ENCODE results near the gene STX8.

The STX8 gene

DNA sequence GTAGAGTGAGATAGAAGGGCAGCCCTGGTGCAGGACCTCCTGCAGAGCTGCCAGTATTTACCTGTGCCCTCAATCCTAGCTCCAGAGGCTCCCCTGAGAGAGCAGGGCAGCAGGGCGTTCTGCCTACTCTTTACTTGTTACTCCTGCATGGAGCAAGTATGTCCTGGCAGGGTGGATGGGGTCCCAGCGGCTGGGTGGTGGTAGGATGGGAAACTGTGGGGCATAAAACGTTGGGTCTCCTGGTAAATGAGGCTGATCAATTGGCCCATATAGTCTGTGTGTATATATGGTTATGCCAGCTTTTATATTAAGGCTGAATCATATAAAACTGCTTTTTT, 362.3 kb downstream of the STX8 start:
- no peak for DNase-seq

DNA sequence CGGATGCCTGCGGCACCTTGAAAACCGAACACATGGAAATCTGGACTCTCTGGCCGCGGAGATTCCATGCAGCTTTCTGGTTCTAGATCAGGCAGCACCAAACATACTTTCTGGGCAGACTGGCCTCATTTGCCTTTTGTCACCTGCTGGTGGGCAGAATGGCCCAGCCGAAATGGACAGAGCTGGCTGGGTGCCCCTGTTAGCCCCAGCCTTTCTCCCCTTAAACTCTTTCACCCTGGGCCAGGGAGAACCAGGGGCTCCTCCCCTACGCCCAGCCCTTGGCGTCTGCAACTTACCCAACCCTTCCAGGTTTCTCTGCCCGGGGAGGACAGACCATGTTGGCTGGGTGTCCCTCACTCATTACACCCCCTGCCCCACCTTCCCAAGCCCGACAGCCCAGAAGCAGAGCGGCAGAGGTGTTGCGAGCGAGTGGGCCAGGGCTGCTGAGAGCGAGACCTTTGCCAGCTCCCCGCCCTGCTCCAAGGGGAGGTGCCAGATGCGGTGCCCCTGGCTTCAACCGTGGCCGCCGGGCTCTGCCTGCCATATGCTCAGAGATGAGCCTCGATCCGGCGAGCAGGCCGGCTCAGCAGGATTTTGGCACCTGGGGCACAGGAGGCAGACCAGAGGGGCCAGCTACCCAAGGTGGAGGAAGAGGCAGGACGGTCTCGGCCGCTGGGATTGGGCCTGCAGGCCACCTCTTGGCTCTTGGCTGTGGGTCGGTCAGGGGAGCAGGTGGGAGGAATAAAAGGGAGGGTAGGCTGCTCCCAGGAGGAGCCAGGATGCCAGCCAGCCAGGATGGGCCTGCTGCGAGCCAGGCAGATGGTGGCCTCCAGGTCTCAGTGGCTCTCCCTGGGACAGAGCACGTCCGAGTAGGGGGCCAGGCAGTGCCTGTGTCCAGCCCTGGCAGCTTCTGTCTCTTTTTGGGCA, 363.0 kb downstream of the STX8 start:
- DNase-seq = no peak
- in situ Hi-C loops (cut with MboI; ENCODE audit: low pct_unique_long_range_greater_than_20kb, low sequenced_read_pairs) = no loop called here

More for the DNA sequence above, 362.3 kb downstream of the STX8 start:
- in situ Hi-C loops (cut with MboI; ENCODE audit: low pct_unique_long_range_greater_than_20kb, low sequenced_read_pairs) = no loop called here

DNA sequence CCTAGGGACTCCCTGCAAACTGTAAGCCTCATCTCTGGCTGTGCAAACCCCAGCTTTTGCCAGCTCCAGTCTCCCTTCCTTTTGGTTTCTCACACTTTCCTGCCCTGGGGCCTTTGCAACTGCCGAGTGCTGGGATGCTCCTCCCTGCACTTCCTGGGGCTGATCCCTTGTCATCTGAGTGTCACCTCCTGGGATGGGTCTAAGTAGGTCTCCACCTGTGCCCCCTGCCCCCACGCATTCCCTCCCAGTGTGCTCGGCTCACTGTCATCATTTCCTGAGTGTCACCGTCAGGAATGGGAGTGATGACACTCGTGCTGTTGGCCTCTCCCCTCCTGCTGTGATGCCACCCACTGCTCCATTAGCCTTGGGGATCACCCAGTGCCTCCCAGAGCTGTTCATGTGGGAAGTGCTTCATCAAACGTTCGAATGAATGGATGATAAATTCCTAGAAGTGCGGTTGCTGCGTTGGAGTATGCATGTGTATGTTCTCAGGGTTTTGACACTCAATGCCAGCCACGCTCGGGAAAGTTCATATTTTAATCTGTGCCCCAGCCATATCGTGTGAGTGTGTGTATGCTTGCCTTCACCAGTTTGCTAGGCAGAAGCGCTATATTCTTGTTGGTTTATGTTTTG, 364.4 kb downstream of the STX8 start:
- DNase-seq = no peak
- in situ Hi-C loops (cut with MboI; ENCODE audit: low pct_unique_long_range_greater_than_20kb, low sequenced_read_pairs) = no loop called here

DNA sequence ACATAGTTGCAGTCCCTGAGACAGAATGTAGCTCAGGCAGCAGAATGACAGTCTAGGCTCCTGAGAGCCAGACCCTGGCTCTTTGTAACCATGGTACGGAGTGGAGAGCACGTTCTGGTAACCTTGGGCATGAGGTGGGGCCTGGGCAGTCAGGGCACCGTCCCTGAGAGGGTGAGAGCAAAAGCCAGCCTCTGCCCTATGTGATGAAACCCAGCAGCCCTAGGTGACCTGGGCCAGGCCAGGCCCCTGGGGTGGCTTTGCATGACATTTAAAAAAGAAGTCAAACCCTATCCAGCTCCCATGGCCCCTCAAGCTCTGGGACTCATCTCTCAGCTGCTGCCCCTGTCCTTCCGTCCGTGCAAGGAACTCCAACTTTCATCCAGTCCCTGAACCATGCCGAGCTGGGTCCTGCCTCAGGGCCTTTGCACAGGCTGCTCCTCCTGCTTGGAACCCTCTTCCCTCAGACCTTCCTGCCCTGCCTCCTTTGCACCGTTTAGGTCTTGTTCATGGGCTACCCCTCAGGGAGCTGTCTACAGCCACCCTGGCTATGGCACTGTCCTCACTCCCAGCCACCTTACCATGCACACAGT, 365.7 kb downstream of the STX8 start:
- no peak for DNase-seq
- in situ Hi-C loops (cut with MboI; ENCODE audit: low pct_unique_long_range_greater_than_20kb, low sequenced_read_pairs) = no loop called here

GRCh38 chr17:9209347-9209746, 366.3 kb downstream of the STX8 start:
- in situ Hi-C loops (cut with MboI; ENCODE audit: low pct_unique_long_range_greater_than_20kb, low sequenced_read_pairs) = no loop called here
- DNase-seq = no peak

GRCh38 chr17:9208381-9209105, 367.1 kb downstream of the STX8 start:
- in situ Hi-C loops (cut with MboI; ENCODE audit: low pct_unique_long_range_greater_than_20kb, low sequenced_read_pairs) = no loop called here

DNA sequence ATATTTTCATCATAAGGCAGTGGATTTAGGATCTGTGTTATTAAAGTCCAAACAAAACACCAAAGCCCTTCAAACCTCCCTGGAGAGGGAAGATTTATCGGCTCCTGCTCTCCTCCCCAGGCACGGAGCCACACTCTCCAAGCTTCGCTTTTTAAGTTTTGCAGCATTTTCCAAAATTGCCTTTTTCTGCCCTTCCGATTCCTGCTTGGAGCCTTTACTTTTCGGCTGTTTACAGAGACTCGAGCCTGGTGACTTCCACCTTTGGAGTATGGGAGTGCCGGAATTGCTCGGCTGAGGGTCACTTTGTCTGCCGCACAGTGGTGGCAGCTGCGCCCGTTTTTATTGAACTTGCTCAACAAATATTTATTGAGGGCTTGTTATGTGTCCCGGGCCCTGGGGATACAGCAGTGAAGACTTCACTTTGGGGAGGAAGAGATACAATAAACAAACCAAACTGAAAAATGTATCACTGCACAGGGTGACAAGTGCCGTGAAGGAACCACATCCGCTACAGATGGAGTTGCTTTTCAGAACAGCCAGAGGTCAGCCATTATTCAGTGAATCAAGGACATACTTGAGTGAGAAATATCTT, 368.8 kb downstream of the STX8 start:
- in situ Hi-C loops (cut with MboI; ENCODE audit: low pct_unique_long_range_greater_than_20kb, low sequenced_read_pairs) = no loop called here
- DNase-seq = no peak

More at GRCh38 chr17:9208381-9209105, 367.1 kb downstream of the STX8 start:
- no peak for DNase-seq

DNA sequence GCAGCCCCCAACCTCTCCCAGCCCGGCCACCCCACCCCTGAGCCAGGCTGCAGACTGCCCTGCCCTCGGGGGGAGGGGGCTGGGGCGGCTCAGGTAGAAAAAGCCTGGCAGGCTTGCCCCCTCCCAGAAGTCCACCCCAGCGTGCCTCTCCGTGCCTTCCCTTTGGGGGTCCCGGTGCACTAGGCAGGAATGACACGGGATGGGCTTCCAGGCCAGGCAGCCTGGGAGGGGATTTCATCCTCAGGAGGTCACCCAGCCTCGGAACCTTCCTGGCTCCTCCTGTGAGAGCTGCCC, 369.3 kb downstream of the STX8 start:
- DNase-seq = no peak
- in situ Hi-C loops (cut with MboI; ENCODE audit: low pct_unique_long_range_greater_than_20kb, low sequenced_read_pairs) = no loop called here

DNA sequence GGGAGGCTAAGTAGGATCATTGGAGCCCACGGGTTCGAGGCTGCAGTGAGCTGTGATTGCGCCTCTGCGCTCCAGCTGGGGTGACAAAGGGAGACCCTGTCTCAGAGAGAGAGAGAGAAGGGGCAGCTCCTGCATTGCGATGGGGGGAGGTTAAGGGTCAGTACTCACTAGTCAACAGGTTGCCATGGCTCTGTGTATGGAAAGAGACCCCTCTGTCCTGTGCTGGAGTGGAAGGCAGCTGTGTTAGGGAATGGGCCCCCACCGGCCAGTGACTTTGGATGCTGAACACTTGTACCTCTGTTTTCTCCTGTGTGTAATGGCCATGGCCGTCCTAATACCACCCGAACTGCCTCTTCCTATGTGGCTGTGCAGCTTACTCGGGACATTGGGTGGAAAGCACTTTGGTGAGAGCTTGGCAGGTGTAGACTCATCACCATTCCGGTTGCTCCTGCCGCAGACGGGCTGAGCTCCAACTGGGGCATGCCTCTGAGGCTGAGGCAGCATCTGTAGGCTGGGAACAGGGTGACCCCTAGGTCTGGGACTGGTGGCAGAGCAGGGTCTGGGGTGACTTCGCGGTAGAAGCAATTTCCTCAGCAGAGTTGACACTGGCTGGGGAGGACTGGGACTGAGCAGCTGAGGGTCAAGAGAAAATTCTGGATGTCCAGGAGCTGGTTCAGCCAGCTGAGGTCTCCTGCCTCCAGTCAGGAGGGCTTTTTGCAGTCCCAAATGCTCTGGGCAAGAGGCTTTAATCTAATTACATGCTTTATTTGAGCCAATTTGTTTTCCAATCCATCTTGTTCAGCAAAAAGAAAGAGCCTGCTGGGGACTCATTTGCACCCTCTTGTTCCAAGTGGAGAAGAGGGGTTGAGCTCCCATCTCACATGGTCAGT, 369.9 kb downstream of the STX8 start:
- in situ Hi-C loops (cut with MboI; ENCODE audit: low pct_unique_long_range_greater_than_20kb, low sequenced_read_pairs) = no loop called here

GRCh38 chr17:9204637-9205329, 370.8 kb downstream of the STX8 start:
- in situ Hi-C loops (cut with MboI; ENCODE audit: low pct_unique_long_range_greater_than_20kb, low sequenced_read_pairs) = no loop called here

More for the DNA sequence above, 369.9 kb downstream of the STX8 start:
- no peak for DNase-seq

GRCh38 chr17:9203771-9204425, 371.7 kb downstream of the STX8 start:
- DNase-seq = no peak
- in situ Hi-C loops (cut with MboI; ENCODE audit: low pct_unique_long_range_greater_than_20kb, low sequenced_read_pairs) = no loop called here

More at GRCh38 chr17:9204637-9205329, 370.8 kb downstream of the STX8 start:
- DNase-seq = peak; percentile 36

GRCh38 chr17:9202532-9202931, 373.1 kb downstream of the STX8 start:
- in situ Hi-C loops (cut with MboI; ENCODE audit: low pct_unique_long_range_greater_than_20kb, low sequenced_read_pairs) = no loop called here
- no peak for DNase-seq

- in situ Hi-C loops (cut with MboI; ENCODE audit: low pct_unique_long_range_greater_than_20kb, low sequenced_read_pairs) = no loop called here
- no peak for DNase-seq
Measured at GRCh38 chr17:9200699-9201359, 374.8 kb downstream of the STX8 start.

Data from KBM-7 (cell line).